ENCODE measurements around the gene MLLT1.
"Not testable (repeated sequence)": the region's sequence is repeated elsewhere in the genome, so short reads cannot be mapped to it uniquely, and the experiment has no call there.

The MLLT1 gene

GRCh38 chr19:6279931-6280591, at the start of gene MLLT1:
MLLT1 (minus strand) TSS chr19:6279975; CDS start chr19:6279784, 191 bp downstream.
- DNase-seq: peak; percentile 98

GRCh38 chr19:6326815-6327214, 47.0 kb upstream of the MLLT1 start:
- no peak for DNase-seq

- DNase-seq: no peak
These were observed 45.8 kb upstream of the MLLT1 start for GRCh38 chr19:6325614-6326013.

- DNase-seq: no peak
These were observed 45.0 kb upstream of the MLLT1 start for GRCh38 chr19:6324757-6325156.

- no peak for DNase-seq
These were observed 42.5 kb upstream of the MLLT1 start for GRCh38 chr19:6322284-6322683.

GRCh38 chr19:6319376-6319775, 39.6 kb upstream of the MLLT1 start:
- DNase-seq: no peak

GRCh38 chr19:6318772-6319171, 39.0 kb upstream of the MLLT1 start:
- no peak for DNase-seq

- DNase-seq: not testable (repeated sequence)
These were observed 35.9 kb upstream of the MLLT1 start for GRCh38 chr19:6315646-6316045.

- no peak for DNase-seq
These were observed 33.7 kb upstream of the MLLT1 start for GRCh38 chr19:6313398-6313969.

- no peak for DNase-seq
These were observed 32.2 kb upstream of the MLLT1 start for GRCh38 chr19:6312018-6312417.

- DNase-seq: no peak
These were observed 18.6 kb upstream of the MLLT1 start for GRCh38 chr19:6298413-6298812.

GRCh38 chr19:6297202-6297601, 17.4 kb upstream of the MLLT1 start:
- DNase-seq: no peak

GRCh38 chr19:6292006-6292405, 12.2 kb upstream of the MLLT1 start:
- no peak for DNase-seq

GRCh38 chr19:6288737-6289136, 9.0 kb upstream of the MLLT1 start:
- DNase-seq: no peak

- DNase-seq: no peak
These were observed 7.6 kb upstream of the MLLT1 start for GRCh38 chr19:6287269-6287885.

- no peak for DNase-seq
These were observed 6.9 kb upstream of the MLLT1 start for GRCh38 chr19:6286676-6287075.

GRCh38 chr19:6282393-6282792, 2.6 kb upstream of the MLLT1 start:
- not testable (repeated sequence) for DNase-seq

- no peak for DNase-seq
These were observed 200 bp downstream of the MLLT1 start for GRCh38 chr19:6279620-6279930.

- no peak for DNase-seq
These were observed 795 bp downstream of the MLLT1 start for GRCh38 chr19:6278740-6279619.

GRCh38 chr19:6278051-6278450, 1.7 kb downstream of the MLLT1 start:
- DNase-seq: no peak

- no peak for DNase-seq
These were observed 3.3 kb downstream of the MLLT1 start for GRCh38 chr19:6276447-6276846.

GRCh38 chr19:6275170-6275744, 4.5 kb downstream of the MLLT1 start:
- no peak for DNase-seq

GRCh38 chr19:6274756-6275155, 5.0 kb downstream of the MLLT1 start:
- no peak for DNase-seq

All from midbrain (tissue), 1 donor.